ENCODE results near the gene C1QTNF2. TPM values are rescaled to one million over a fixed set of nuclear protein-coding genes. Genes with fewer than 3 reads are reported as not detected.

Gene C1QTNF2
- total and polyA plus RNA-seq, 10 of the 15 experiments (the other 5 are each of a cell fraction or from before 2014, with no cell fraction given): not detected

DNA sequence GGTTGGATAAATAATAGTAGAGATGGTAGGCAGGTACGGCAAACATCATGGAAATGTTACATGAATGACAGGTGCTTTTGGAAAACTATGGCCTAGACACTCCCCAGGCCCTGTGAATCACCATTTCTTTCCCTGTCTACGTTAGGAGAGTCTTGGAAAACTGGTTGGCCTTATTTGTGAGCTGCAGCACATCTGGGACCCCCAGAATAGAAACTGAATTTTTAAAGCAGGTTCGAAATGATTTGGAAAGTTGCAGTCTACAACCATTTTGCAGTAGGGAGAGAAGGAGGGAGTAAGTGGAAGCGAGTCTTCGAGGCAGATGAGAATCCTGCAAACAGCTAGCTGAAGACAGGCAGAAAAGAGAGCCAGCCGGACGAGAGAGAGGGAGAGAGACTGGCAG, 13.0 kb downstream of the C1QTNF2 start:
- no peak overlapping the region for H3K27ac ChIP-seq (ENCODE audit: control insufficient read depth, insufficient read depth)
- no peaks in the 10 kb centered on the region for H3K4me1 ChIP-seq (ENCODE audit: control insufficient read depth, insufficient read depth, low read length)
- POLR2A ChIA-PET: no interaction called here
- H3K4me2 ChIP-seq (ENCODE audit: control insufficient read depth, insufficient read depth): no peak overlapping the region
- DNase-seq (ENCODE audit: low read depth, low spot score): no peak
- no peak overlapping the region for H3K9ac ChIP-seq (ENCODE audit: control insufficient read depth, insufficient read depth, low read length)
- no peaks in the 10 kb centered on the region for H3K36me3 ChIP-seq (ENCODE audit: control insufficient read depth in 2 of 2, insufficient read depth in 2 of 2, low read length in 1 of 2)
- WGBS (ENCODE audit: insufficient coverage, insufficient replicate concordance, low lambda C conversion rate, missing lambda C conversion rate): 42% methylated on average over 7 of the region's 7 CpGs
- RAD21 ChIA-PET (ENCODE audit: unreplicated experiment): interaction anchor here (1.8 kb wide), 1 partner anchor 277 kb away, joined by 3 read pairs; no protein-coding TSS in a partner anchor
- no peaks in the 10 kb centered on the region for H3K9me3 ChIP-seq (replicated peaks; ENCODE audit: control insufficient read depth, insufficient read depth, low read length)
- no peaks in the 10 kb centered on the region for H3K79me2 ChIP-seq (ENCODE audit: control insufficient read depth, insufficient read depth, low read length)
- H3K4me3 ChIP-seq: no peak overlapping the region
- CTCF ChIA-PET: interaction anchor here (1.2 kb wide), 1 partner anchor 11 kb away, joined by 3 read pairs; no protein-coding TSS in a partner anchor
- no peak for FAIRE-seq
- TF ChIP-seq ATF7 (IDR thresholded peaks at IDR 0.05; ENCODE audit: low read depth) (no peak), BACH1 (IDR thresholded peaks at IDR 0.05; ENCODE audit: borderline replicate concordance) (no peak), SUZ12 (IDR thresholded peaks at IDR 0.05; ENCODE audit: unreplicated experiment) (no peak), RCOR1 (conservative IDR thresholded peaks at IDR 0.05; ENCODE audit: low read depth, low read length) (no peak), MEF2B (IDR thresholded peaks at IDR 0.05; ENCODE audit: partially characterized antibody, poor library complexity, severe bottlenecking) (no peak), ZZZ3 (IDR thresholded peaks at IDR 0.05; ENCODE audit: control insufficient read depth, insufficient read length, low read depth) (no peak), STAT3 (IDR thresholded peaks at IDR 0.05; ENCODE audit: low read depth, low read length) (no peak), NFYA (IDR thresholded peaks at IDR 0.05; ENCODE audit: borderline replicate concordance, low read depth, low read length) (no peak), DPF2 (IDR thresholded peaks at IDR 0.05) (no peak), GABPA (IDR thresholded peaks at IDR 0.05; ENCODE audit: low read depth) (no peak), HCFC1 (IDR thresholded peaks at IDR 0.05; ENCODE audit: low read length) (no peak), FOXM1 (IDR thresholded peaks at IDR 0.05; ENCODE audit: low read depth, low read length) (no peak), EGR1 (IDR thresholded peaks at IDR 0.05; ENCODE audit: borderline replicate concordance in 1 of 2, low read depth in 2 of 2, low read length in 2 of 2) (no peak), MEF2A (IDR thresholded peaks at IDR 0.05; ENCODE audit: insufficient read depth, low read depth, low read length) (no peak), YY1 (IDR thresholded peaks at IDR 0.05; ENCODE audit: low read depth, low read length) (no peak), TCF3 (IDR thresholded peaks at IDR 0.05; ENCODE audit: borderline replicate concordance, insufficient read depth, low read depth, low read length) (no peak), SP1 (IDR thresholded peaks at IDR 0.05; ENCODE audit: low read depth, low read length) (no peak), SMAD5 (IDR thresholded peaks at IDR 0.05; ENCODE audit: low read depth) (no peak), ZNF274 (IDR thresholded peaks at IDR 0.05; ENCODE audit: insufficient read depth, insufficient read length) (no peak)
- TF ChIP-seq, protein P1, sequence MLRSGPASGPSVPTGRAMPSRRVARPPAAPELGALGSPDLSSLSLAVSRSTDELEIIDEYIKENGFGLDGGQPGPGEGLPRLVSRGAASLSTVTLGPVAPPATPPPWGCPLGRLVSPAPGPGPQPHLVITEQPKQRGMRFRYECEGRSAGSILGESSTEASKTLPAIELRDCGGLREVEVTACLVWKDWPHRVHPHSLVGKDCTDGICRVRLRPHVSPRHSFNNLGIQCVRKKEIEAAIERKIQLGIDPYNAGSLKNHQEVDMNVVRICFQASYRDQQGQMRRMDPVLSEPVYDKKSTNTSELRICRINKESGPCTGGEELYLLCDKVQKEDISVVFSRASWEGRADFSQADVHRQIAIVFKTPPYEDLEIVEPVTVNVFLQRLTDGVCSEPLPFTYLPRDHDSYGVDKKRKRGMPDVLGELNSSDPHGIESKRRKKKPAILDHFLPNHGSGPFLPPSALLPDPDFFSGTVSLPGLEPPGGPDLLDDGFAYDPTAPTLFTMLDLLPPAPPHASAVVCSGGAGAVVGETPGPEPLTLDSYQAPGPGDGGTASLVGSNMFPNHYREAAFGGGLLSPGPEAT (IDR thresholded peaks at IDR 0.05; ENCODE audit: low read depth): no peak
- BruUV-seq (replicated peaks): no TSS peak
- SMC1A ChIA-PET (ENCODE audit: uncharacterized antibody, unreplicated experiment): no interaction called here
- ATAC-seq: no peak
- H3K27me3 ChIP-seq (replicated peaks in 1 of 2; ENCODE audit: control insufficient read depth in 2 of 2, insufficient read depth in 2 of 2, low read length in 1 of 2): no peaks in the 10 kb centered on the region; a peak in 1 of 4 replicates
- in situ Hi-C loops (cut with MboI): no loop called here
- H4K20me1 ChIP-seq (ENCODE audit: control insufficient read depth, insufficient read depth): no peaks in the 10 kb centered on the region
- intact Hi-C loops (cut with micrococcal nuclease; ENCODE audit: unreplicated experiment): no loop called here
- H2AFZ ChIP-seq (ENCODE audit: control insufficient read depth, low read depth, low read length): no peak overlapping the region

Data from GM12878 (cell line).